Amygdala (tissue), 56 donors: Measurements from ENCODE around the gene PLCD3.

ENCODE experiments used
- DNase-seq, 56 donors: peaks; one replicate each; lab custom pipeline; 2025; lab: John Stamatoyannopoulos, UW

Gene PLCD3

GRCh38 chr17:45118691-45119090 is 13.6 kb downstream of the PLCD3 start:
- DNase-seq: no peak

DNA sequence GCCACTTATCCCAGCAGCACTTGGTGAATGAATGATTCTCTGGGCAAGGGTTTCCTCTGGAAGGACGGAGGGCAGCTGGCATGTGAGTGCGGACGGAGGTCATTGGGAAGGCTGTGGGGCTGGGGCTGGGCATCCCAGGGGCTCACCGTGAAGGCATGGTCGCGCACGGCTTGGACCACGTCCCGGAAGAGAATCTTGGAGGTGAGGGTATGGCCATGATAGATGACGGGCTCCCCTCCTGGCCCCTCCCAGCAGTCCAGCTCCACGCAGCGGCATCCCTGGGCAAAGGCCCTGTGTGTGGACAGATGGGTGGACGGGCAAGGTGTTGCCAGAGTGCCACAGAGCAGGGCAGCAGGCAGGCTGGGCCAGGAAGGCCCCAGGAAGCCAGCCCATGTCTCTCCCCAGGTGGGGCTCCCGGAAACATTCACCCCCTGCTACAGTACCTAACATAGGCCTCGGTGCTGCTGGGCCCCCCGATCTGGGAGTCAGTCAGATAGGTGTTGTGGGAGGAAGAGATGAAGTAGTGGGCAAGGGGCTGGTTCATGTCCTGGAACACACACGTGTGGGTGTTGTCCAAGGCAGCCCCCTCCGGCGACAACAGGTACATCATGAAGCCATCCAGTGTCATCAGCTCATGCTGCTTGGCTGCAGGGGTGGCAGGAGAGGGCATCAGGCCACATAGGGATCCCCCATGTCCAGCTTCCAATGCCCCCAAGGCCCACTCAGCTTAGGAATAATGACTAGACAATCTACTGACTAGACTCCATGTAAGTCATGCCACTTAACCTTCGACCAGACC is 14.3 kb downstream of the PLCD3 start:
- no peak for DNase-seq

GRCh38 chr17:45117334-45117733 is 15.0 kb downstream of the PLCD3 start:
- no peak for DNase-seq

DNA sequence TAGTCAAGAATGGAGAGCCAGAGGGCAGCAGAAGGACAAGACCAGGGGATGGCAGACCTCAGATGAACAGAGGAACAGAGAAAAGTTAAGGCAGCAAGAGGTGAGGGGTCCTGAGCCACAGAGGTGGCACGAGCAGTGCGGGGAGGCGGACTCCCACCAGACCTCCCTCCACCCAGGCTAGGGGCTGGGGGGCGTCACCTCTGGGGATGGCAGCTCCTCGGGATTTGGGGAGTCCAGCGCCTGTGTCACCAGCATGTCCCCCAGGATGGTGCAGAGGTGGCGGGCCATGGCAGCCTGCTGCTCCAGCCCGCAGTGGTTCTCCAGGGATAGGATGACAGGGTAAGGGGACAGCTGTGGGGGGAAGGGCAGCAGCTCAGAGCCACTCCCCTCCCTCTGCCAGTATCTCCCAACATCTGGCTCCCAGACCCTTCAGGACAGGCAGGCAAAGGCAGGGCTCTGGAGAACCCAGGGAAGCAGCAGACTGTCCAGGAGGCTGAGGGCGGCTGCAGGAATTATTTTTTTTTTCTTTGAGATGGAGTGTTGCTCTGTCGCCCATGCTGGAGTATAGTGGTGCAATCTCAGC is 15.8 kb downstream of the PLCD3 start:
- DNase-seq: no peak

DNA sequence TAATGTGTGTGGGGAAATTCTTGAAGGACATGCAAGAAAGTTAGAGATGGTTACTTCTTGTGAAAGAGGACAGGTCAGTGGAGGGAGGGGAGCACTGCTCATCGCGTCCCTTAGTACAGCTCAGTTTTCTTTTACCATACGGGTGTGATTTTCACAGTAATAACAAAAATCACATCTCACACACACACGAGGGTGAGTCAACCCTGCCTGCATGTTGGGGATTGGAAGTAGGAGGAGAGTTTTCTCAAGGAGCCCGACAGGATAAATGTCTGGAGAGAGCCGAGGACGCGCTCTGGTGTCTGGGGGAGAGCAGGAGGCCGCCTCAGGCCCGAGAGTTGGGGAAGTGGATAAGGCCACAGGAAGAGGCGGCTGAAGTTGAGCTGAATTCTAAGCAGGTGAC is 16.4 kb downstream of the PLCD3 start:
- peak in 1 of 56 donors; percentile 43 for DNase-seq

DNA sequence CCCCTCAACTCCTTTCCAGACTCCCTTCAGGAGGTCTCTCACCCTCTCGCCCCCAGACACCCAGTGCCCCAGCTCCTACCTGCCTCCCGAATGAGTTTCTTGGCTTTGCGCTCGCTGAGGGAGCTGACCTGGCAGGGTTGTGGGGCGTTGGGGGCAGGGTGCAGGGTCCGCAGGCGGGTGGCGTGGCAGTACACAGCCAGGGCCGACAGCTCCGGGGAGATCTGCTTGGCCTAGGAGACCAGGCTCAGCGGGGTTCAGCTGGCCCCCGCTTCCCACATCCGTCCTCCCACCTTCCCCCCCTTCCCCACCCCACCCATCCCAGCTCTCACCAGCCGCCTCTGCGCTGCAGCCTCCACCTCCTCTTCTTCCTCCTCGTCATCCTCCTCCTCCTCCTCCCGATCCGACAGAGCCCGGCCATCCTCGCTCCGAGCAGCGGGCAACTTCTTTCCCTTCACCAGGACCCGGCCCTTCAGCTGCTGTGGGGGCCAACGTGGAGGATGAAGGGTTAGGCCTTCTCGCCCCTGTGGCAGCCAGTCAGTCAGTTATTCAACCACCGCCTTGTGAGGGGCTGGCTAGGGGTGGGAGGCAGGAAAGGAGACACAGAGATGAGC is 17.2 kb downstream of the PLCD3 start:
- DNase-seq: no peak

DNA sequence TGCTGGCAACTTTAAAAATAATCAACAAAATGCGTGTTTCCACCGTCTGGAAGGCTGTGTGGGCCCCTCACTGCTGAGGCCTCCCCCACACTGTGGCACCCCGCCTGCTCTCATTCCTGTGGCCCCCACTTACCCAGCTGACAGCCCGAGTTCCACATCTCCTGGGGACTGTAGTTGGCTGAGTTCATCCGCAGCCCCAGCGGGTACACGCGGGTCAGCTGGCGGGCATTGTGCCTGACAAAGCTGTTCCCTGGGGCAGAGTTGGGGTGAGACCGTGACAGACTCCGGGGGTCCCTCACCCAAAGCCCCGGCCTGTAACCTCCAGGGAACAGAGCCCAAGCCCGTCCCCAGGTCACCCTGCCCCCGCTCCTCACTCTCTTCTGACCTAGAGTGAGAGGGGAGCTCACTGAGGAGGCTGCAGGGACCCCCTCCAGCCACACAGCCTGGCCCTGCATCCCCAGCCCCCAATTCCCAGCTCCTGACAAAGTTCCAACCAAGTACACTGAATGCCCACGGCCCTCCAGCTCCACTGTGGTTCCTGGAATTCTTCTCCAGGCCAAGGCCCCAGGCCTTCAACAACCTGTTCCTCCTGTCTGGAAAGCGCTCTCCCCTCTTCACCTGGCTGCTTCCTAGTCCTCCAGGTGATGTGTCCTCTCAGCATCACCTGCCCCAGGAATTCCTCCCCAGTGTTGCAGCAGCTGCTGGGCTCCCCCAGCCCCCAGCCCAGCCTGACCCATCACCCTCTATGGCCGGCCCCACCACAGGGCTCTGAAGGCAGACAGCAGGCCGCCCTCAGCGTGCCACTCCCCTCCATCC is 18.0 kb downstream of the PLCD3 start:
- no peak for DNase-seq

DNA sequence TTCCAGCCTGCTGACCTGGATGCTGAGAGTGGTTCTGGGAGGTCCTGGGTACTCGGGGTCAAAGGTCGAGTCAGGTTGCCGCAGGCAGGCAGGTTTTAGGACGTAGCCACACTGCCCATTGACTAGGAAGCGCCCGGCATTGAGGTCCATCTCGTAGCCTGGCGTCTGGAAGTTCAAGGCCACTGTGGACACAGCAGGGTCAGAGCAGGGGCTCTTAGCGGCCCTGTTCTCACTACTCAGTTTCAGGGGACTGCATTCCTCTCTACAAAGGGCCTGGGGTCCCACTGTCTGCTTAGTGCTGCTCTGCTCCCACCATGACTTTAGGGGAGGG is 18.9 kb downstream of the PLCD3 start:
- no peak for DNase-seq

DNA sequence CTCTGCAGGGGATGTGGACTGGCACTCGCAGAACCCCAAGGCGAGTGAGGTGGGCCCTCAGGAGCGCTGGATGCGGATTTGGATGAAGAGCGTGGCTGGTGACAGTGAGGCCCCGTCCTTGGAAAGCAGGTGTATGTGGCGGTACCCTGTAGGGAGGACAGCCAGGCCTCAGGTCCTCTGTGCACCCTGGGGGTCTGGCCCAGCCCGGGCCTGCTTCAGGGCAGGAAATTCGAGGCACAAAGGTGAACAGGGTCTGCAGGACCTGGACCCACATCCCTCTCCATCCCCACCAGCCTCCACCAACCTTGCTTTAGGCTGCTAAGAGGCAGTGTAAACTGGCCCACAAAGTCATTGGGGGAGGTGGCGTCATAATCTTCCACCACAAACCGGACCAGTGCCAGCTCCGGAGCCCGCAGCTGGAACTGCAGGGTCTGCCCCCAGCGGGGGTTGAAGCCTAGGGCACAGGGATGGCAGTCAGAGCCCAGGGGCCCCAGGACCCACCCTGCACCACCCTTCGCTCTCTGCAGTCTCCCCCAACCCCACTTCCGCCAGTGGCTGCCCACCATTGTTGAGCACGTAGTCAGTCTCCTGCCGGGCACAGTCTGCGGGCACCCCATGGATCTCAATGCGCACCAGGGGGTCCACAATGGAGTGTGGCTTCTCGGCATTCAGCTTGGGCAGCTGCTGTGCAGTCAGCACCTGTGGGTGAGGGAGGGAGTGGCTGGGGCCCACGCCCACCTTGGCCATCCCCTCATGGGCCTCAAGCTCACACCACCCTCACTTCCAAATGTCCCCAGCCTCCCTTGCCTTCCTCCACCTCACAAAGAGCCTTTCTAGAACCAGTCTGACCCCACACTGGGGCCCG is 19.5 kb downstream of the PLCD3 start:
- no peak for DNase-seq

GRCh38 chr17:45111850-45112249 is 20.5 kb downstream of the PLCD3 start:
- no peak for DNase-seq

GRCh38 chr17:45110676-45111611 is 21.4 kb downstream of the PLCD3 start:
- peak in 36 of 56 donors; percentile 16 to 86 (median 50) for DNase-seq

DNA sequence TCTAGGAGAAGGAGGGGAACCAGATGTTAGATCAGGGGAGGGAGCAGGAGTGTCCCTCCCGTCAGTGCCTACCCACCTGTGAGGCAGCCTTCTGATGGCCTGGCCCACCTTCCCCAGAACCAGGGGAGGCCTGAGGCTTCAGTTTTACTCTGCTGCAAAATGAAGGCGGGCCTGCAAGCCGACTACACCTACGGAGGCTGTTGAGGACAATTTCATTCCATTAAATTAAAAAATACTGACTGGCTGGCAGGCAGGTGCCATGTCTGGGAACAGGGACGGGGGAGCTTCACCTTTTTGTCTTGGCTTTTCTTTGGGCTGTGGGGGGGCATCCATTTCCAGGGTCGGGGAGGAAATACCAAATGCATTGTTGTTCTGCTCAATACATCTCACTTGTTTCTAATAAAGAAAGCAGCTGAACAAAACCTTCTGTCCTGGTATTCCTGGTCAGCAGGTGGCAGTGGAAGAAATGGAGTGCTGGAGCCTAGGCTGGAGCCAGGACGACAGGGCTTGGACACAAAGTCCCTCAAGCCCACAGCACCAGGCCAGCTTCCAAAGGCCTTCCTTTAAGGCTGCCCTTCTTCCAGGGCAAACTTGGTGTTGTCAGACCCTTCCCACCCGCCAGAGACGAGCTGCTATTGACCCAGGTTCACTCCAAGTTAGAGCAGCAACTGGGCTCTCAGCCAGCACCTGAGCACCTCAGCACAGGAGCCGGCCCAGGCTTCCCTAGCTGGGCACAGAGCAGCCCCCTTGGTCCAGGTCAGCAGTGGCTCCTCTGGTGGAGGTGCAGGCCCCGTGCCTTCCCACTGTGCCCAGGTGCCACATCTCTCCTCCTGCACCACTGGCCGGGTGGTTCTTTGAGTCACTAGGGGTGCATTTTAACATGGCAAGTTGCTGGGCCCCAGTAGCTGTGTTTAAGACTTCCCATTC is 23.5 kb downstream of the PLCD3 start:
- DNase-seq: no peak

DNA sequence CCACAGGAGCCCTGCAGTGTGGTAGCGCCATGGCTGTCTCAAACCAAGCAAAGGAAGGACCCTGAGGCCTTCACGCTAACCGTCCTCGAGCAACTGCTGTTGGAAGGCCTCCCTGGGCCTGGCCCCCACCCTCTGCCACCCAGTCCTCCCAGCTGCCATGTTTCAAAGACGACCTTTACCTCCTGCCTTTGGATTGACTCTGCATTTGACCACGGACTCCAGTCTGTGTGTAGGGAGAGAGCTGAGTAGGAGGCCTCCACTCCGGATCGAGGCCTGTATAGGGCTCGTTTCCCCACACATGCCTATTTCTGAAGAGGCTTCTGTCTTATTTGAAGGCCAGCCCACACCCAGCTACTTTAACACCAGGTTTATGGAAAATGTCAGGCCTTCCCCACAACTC is 24.3 kb downstream of the PLCD3 start:
- DNase-seq: no peak

- DNase-seq: no peak
These were observed 24.9 kb downstream of the PLCD3 start for GRCh38 chr17:45107293-45108010.

DNA sequence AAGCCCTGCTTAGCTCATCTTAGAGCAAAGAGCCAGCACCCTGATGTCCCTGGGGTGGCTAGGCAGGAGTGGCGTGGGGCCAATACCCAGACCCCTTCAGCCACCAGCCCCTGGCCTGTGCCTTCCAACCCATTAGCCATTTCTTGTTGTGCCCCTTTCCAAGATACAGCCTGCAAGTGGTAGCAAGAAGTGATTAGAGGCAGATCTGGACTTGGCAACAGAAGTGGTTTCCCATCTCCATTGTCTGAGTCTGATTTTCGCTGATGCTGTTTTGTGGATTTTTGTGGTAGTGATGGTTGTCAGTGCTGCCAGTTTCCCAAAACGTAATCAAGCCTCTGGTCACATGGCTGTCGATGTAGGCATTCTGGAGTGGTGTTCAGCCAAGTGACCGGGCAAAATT is 25.7 kb downstream of the PLCD3 start:
- DNase-seq: no peak

DNA sequence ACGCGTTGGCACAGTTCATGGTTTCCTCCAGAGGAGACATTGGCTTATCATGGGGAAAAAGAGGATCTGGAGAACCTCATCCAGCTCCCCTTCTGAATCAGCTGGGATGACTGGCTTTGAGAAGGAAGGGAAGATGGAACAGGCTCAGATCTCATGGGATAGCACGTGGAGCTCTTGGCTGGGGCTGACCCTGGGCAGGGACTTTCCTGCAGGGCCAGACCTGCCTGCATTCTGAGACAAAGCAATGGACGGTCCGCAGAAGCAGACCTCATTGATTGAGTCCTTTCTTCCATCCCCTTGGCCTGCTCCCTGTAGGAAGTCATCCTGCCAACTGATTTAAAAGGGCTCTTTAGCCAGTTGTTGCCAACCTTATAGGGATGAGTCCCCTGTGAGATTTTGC is 26.2 kb downstream of the PLCD3 start:
- DNase-seq: no peak

- DNase-seq: no peak
These were observed 27.2 kb downstream of the PLCD3 start for GRCh38 chr17:45104907-45105624.
